Measurements from ENCODE around the gene SCNN1A.

SCNN1A gene

GRCh38 chr12:6310771-6311610 lies 64.4 kb downstream of the SCNN1A start:
- no peak overlapping the region for H3K27ac ChIP-seq
- in situ Hi-C loops (cut with HindIII; ENCODE audit: low pct_ligation_motif_present, low sequenced_read_pairs), result no loop called here
- H3K27me3 ChIP-seq (replicated peaks), result peaks cover 4% of the 10 kb centered on the region
- peak overlapping the region; percentile 9 for H3K4me3 ChIP-seq (ENCODE audit: low read depth, low read length)
- TF ChIP-seq CTCF (IDR thresholded peaks at IDR 0.05; ENCODE audit: low read depth, low read length, missing control alignments), result no peak
- no peak for DNase-seq
- no peaks in the 10 kb centered on the region for H3K36me3 ChIP-seq (replicated peaks)

GRCh38 chr12:6307529-6307928 lies 67.8 kb downstream of the SCNN1A start:
- peaks cover 4% of the 10 kb centered on the region for H3K27me3 ChIP-seq (replicated peaks)
- no peak overlapping the region for H3K4me3 ChIP-seq (ENCODE audit: low read depth, low read length)
- TF ChIP-seq CTCF (IDR thresholded peaks at IDR 0.05; ENCODE audit: low read depth, low read length, missing control alignments), result no peak
- H3K27ac ChIP-seq, result no peak overlapping the region
- in situ Hi-C loops (cut with HindIII; ENCODE audit: low pct_ligation_motif_present, low sequenced_read_pairs), result no loop called here
- no peaks in the 10 kb centered on the region for H3K36me3 ChIP-seq (replicated peaks)
- no peak for DNase-seq

- Histone ChIP-seq H3K27ac (no peak overlapping the region), H3K4me3 (ENCODE audit: low read depth, low read length) (no peak overlapping the region), H3K36me3 (replicated peaks) (no peaks in the 10 kb centered on the region), H3K27me3 (replicated peaks) (peaks cover 4% of the 10 kb centered on the region)
- no peak for DNase-seq
- TF ChIP-seq CTCF (IDR thresholded peaks at IDR 0.05; ENCODE audit: low read depth, low read length, missing control alignments), result no peak
- in situ Hi-C loops (cut with HindIII; ENCODE audit: low pct_ligation_motif_present, low sequenced_read_pairs), result no loop called here
These were observed 68.7 kb downstream of the SCNN1A start for GRCh38 chr12:6306599-6307220.

GRCh38 chr12:6306151-6306550 lies 69.2 kb downstream of the SCNN1A start:
- no peak for TF ChIP-seq CTCF (IDR thresholded peaks at IDR 0.05; ENCODE audit: low read depth, low read length, missing control alignments)
- no peak for DNase-seq
- Histone ChIP-seq H3K27ac (no peak overlapping the region), H3K4me3 (ENCODE audit: low read depth, low read length) (no peak overlapping the region), H3K27me3 (replicated peaks) (peaks cover 4% of the 10 kb centered on the region), H3K36me3 (replicated peaks) (no peaks in the 10 kb centered on the region)
- in situ Hi-C loops (cut with HindIII; ENCODE audit: low pct_ligation_motif_present, low sequenced_read_pairs), result no loop called here

GRCh38 chr12:6303071-6303470 lies 72.3 kb downstream of the SCNN1A start:
- Histone ChIP-seq H3K36me3 (replicated peaks) (no peaks in the 10 kb centered on the region), H3K4me3 (ENCODE audit: low read depth, low read length) (no peak overlapping the region), H3K27ac (no peak overlapping the region), H3K27me3 (replicated peaks) (no peaks in the 10 kb centered on the region)
- in situ Hi-C loops (cut with HindIII; ENCODE audit: low pct_ligation_motif_present, low sequenced_read_pairs), result no loop called here
- TF ChIP-seq CTCF (IDR thresholded peaks at IDR 0.05; ENCODE audit: low read depth, low read length, missing control alignments), result no peak
- no peak for DNase-seq

Data from brain microvascular endothelial cell (primary cell).